GM06990 (cell line): ENCODE results near the gene PSMD5.
A peak's percentile ranks its signal among the peaks of the same experiment; 100 is the strongest.

Source experiments
- DNase-seq: peaks from one replicate; pipeline ENCODE4 v3.0.0-alpha.2; 2011; ENCODE audit not compliant: insufficient read length; ENCODE audit errors: extremely low read depth
- H3K27me3 ChIP-seq: replicated peaks from 2 replicates; pipeline ENCODE4 v1.6.0; 2011; ENCODE audit warnings: low read length; ENCODE audit not compliant: control insufficient read depth, insufficient read depth
- H3K36me3 ChIP-seq: 2 replicates; pipeline ENCODE4 v1.5.1; 2011; ENCODE audit warnings: low read length; ENCODE audit not compliant: control insufficient read depth, insufficient read depth
- H3K4me3 ChIP-seq: replicated peaks from 2 replicates; pipeline ENCODE4 v1.5.1; 2011; ENCODE audit warnings: low read depth, mild to moderate bottlenecking, control low read depth, low read length
- TF ChIP-seq, protein P1 (sequence below): IDR thresholded peaks from 2 replicates; pipeline ENCODE4 v1.5.1; 2011; ENCODE audit warnings: low read length, control low read depth, mild to moderate bottlenecking, inconsistent platforms; ENCODE audit not compliant: insufficient read depth, poor library complexity, severe bottlenecking

The PSMD5 gene

DNA sequence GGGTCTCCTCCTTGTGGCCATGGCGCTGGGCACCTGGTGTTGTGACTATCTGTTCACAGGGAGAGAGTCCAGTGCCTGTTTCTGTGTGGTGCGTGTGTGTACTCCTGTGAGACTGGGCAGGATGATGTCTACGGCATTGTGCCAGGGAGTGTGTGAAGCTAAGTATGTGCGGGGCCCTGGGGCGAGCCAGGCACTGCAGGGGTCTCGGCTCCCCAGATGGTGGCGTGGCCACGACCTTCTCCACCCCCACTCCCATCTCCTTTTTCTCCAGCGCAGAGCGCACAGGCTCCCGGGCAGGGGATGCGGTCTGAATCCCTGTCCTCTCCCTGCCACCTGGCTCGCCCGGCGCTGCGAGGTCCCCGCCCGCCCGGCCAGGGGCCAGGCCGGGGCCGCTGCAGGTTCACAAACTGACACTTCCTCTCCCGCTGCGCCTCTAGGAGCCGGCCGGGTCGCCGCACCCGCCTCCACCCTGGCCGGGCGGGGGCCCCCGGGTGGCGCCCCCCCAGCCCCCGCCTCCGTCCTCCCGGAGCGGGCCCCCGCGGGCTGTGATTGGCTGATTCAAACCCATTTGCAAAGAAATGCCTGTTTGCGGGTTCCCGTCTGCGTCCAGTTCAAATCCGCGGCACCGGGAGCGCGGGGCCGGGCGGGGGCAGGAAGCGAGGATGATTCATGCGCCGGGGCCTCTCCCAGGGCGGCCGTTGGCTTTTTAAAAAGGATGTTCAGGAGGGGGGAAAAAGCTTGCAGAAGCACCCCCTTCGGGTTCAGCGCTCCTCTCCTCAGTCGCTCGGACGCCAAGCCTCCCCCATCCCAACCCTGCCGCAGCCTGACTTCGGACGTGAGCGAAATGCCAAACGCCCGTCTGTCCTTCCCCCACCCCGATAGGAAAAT is 33.5 kb upstream of the PSMD5 start:
- Histone ChIP-seq H3K27me3 (no peaks in the 10 kb centered on the region), H3K36me3 (peaks cover 11% of the 10 kb centered on the region), H3K4me3 (peak overlapping the region; percentile 71)
- peak; percentile 92 for DNase-seq
- TF ChIP-seq, protein P1, sequence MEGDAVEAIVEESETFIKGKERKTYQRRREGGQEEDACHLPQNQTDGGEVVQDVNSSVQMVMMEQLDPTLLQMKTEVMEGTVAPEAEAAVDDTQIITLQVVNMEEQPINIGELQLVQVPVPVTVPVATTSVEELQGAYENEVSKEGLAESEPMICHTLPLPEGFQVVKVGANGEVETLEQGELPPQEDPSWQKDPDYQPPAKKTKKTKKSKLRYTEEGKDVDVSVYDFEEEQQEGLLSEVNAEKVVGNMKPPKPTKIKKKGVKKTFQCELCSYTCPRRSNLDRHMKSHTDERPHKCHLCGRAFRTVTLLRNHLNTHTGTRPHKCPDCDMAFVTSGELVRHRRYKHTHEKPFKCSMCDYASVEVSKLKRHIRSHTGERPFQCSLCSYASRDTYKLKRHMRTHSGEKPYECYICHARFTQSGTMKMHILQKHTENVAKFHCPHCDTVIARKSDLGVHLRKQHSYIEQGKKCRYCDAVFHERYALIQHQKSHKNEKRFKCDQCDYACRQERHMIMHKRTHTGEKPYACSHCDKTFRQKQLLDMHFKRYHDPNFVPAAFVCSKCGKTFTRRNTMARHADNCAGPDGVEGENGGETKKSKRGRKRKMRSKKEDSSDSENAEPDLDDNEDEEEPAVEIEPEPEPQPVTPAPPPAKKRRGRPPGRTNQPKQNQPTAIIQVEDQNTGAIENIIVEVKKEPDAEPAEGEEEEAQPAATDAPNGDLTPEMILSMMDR = peak; percentile 13

GRCh38 chr9:120875643-120875953 is 32.9 kb upstream of the PSMD5 start:
- Histone ChIP-seq H3K36me3 (peaks cover 11% of the 10 kb centered on the region), H3K4me3 (peak overlapping the region; percentile 71), H3K27me3 (no peaks in the 10 kb centered on the region)
- DNase-seq = no peak
- TF ChIP-seq, protein P1 = no peak

- H3K27me3 ChIP-seq = no peaks in the 10 kb centered on the region
- H3K36me3 ChIP-seq = peaks cover 14% of the 10 kb centered on the region
- TF ChIP-seq, protein P1 = no peak
- no peak for DNase-seq
- H3K4me3 ChIP-seq = peak overlapping the region; percentile 71
Observed at GRCh38 chr9:120875195-120875565, 32.5 kb upstream of the PSMD5 start.

DNA sequence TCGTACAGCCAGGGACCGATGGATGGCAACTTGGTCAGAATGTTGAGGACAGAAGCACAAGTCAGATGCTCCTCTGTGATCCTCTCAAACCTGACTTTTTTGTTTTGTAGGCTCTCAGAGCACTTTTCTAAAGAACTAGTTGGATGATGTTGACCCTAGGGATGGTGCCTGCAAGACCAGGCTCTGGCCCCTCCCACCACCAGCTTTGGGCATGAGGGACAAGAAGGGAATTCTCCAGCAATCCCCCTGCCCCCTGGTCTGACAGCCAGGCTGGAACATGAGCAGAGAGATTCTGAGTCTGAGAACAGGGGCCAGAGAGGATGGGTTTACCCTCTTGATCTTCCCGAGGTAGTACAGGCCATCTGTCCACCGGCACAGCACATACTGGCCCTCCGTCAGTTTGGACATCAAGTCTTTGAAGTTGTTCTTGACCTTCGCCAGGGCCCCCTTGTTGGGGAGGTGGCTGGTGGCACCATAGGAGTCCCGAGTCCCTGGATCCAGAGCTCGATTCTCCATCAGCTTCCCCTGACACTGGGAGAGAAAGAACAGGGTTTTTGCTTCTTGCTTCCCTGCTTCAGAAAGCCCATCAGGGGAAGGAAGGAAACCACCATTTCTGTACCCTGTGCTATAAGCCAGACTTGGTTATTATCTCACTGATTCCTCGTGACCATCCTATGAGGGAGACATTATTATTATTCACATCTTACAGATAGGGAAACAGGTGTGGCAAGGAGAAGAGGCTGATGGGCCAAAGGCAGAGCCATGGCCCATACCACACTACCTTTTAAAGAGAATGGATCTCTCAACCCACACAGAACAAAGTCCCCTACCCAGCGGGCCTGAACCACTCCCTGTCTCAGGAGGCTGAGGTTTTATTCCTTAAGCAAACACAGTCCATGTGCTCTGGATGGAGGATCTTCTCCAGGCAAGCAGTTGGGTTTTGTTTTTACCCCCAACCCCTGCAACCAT is 31.8 kb upstream of the PSMD5 start:
- no peak overlapping the region for H3K4me3 ChIP-seq
- H3K36me3 ChIP-seq = peaks cover 20% of the 10 kb centered on the region
- H3K27me3 ChIP-seq = no peaks in the 10 kb centered on the region
- TF ChIP-seq, protein P1 = no peak
- DNase-seq = no peak

- TF ChIP-seq, protein P1 = no peak
- DNase-seq = no peak
- H3K4me3 ChIP-seq = no peak overlapping the region
- H3K27me3 ChIP-seq = no peaks in the 10 kb centered on the region
- peaks cover 21% of the 10 kb centered on the region for H3K36me3 ChIP-seq
Observed at GRCh38 chr9:120873512-120873911, 30.8 kb upstream of the PSMD5 start.
